Prostate gland (tissue), 2 donors: ENCODE results near the gene PTPN1. TPM values are rescaled to one million over a fixed set of nuclear protein-coding genes. Genes with fewer than 3 reads are reported as not detected.
A peak's percentile ranks its signal among the peaks of the same experiment; 100 is the strongest.

Source experiments
- DNase-seq: peaks from one replicate; pipeline ENCODE4 v3.0.0-alpha.2; 2019; ENCODE audit warnings: low spot score
- H3K27ac ChIP-seq, 2 donors: fragments of 200-600 bp; sonication (generic); 2 replicates each; pipeline ENCODE4 v1.5.1; 2017 to 2019
- H3K27me3 ChIP-seq: fragments of 200-600 bp; sonication (generic); replicated peaks from 2 replicates; pipeline ENCODE4 v1.5.1; 2019; ENCODE audit not compliant: insufficient read depth
- H3K36me3 ChIP-seq, 2 donors: fragments of 200-600 bp; sonication (generic); 1 replicate in 1 of 2; 2 replicates in 1 of 2; pipeline versions ENCODE4 v1.5.1 to v1.8.1; 2017 to 2019
- H3K4me1 ChIP-seq: fragments of 200-600 bp; sonication (generic); replicated peaks from 2 replicates; pipeline ENCODE4 v1.5.1; 2019
- H3K4me3 ChIP-seq, 2 donors: fragments of 200-600 bp; sonication (generic); 2 replicates each; pipeline ENCODE4 v1.5.1; 2017 to 2019
- H3K9me3 ChIP-seq: fragments of 200-600 bp; sonication (generic); 2 replicates; pipeline ENCODE4 v1.5.1; 2017
- POLR2A ChIP-seq: fragments of 450-650 bp; IDR thresholded peaks from one replicate; pipeline ENCODE4 v1.6.1; 2016; ENCODE audit warnings: antibody characterized with exemption, mild to moderate bottlenecking
- POLR2AphosphoS5 ChIP-seq: sonication (generic); formaldehyde crosslinking; IDR thresholded peaks from one replicate; pipeline ENCODE4 v1.6.1; 2017; ENCODE audit warnings: antibody characterized with exemption
- whole genome bisulfite sequencing: methylation state at CpG from one replicate; pipeline ENCODE4 v1.1.5; 2018; 5-methylcytosine and 5-hydroxymethylcytosine counted together
- intact Hi-C: fragments of 100-400 bp; cut with DNase I; formaldehyde crosslinking; loops from one replicate; pipeline ENCODE4 v1.14.2; 2022
- total RNA-seq, 2 donors: library from RNA; depleted of rRNA; stranded (reverse); fragments of >200 nt; gene quantifications; one replicate each; pipeline ENCODE4 v1.1.0, GENCODE V29; 2016
- TF ChIP-seq, protein P1 (sequence below), 4 experiments: fragments of 200-600 bp in 2 of 4; fragments of 450-650 bp in 2 of 4; sonication (generic) in 2 of 4; IDR thresholded peaks; 1 replicate in 3 of 4; 2 replicates in 1 of 4; pipeline ENCODE4 v1.5.1; 2016 to 2019; ENCODE audit warnings: antibody characterized with exemption in 4 of 4, mild to moderate bottlenecking in 2 of 4, moderate library complexity in 2 of 4

PTPN1 gene
- total RNA-seq, 2 donors from 2014 or later: 28.5 to 46.6 TPM

DNA sequence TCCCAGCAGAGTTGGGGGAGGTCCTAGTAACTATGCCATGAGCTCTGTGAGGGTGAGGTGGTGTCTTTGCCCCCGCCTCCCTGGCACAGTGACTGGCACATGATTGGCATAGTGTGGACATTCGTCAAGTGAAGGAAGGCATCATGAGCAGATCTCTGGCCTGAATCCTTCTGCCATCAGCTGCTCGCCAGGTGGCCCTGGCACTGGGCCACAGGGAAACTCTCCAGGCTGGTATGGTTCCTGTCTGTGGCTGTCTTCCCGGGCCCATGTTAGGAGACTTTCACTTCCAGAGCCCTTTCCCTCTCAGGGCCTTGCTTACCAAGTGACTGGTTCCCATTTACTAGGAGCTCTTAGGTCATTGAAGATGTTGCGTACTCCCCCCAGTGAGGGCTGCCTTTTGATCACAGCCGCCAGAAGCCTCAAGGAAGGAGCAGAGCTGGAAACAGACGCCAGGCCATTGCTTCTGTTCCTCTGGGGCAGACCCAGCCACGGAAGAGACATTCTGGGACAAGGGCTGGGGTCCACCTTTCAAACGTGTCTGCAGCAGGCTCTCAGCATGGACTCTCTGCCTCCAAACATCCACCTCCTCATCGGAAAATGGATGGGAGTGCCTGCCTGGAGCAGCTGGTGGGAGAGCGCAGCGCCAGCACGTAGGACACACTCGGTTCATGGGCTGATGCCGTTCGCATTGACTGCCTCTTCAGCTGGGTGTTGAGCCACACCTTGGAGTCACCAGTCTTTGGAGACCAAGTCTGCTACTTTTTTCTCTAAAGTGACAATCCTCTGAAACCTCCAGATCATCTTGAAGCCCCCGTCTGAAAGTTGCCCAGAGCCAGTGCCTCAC, 67.2 kb downstream of the PTPN1 start:
- H3K4me3 ChIP-seq: no peak overlapping the region
- peak overlapping the region; percentile 59 to 60 for H3K27ac ChIP-seq
- WGBS: 53% methylated on average over 17 of the region's 17 CpGs
- H3K4me1 ChIP-seq: peaks cover 8% of the 10 kb centered on the region
- H3K27me3 ChIP-seq: no peaks in the 10 kb centered on the region
- DNase-seq: peak; percentile 88
- H3K36me3 ChIP-seq: peaks cover 4 to 24% of the 10 kb centered on the region in 2 donors
- intact Hi-C loops: loop anchor here (5.0 kb wide), 1 partner anchor 115 kb away; no protein-coding TSS in a partner anchor
- H3K9me3 ChIP-seq: no peaks in the 10 kb centered on the region
- no peak for TF ChIP-seq POLR2A
- peak; percentile 82 for TF ChIP-seq POLR2AphosphoS5

DNA sequence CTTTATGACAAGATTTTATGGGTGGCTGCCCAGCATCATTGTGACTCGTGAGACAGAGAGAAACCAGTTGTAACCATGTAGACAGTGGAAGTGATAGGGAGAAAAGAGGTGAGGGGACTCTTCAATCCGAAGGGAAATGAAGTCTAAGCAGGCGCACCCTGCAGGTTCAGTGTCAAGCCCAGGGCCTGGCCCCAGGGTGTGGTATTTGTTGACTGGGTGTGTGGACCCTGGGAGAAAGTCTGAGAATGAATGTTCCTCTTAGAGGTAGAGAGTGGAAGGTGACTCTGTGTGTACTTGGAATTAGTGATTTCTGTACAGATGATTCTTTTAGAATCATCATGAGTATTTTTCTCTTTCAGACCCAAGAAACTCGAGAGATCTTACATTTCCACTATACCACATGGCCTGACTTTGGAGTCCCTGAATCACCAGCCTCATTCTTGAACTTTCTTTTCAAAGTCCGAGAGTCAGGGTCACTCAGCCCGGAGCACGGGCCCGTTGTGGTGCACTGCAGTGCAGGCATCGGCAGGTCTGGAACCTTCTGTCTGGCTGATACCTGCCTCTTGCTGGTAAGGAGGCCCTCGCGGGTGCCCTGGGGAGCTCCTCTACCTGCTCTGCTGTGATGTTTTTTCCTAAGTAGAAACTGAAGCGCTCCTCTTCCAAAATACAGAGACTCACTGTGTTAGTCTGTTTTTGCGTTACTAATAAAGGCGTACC, 68.0 kb downstream of the PTPN1 start:
- peaks cover 8% of the 10 kb centered on the region for H3K4me1 ChIP-seq
- no peaks in the 10 kb centered on the region for H3K27me3 ChIP-seq
- intact Hi-C loops: loop anchor here (5.0 kb wide), 1 partner anchor 116 kb away; no protein-coding TSS in a partner anchor
- no peak for DNase-seq
- H3K36me3 ChIP-seq: peaks cover 4 to 24% of the 10 kb centered on the region in 2 donors
- no peaks in the 10 kb centered on the region for H3K9me3 ChIP-seq
- no peak overlapping the region for H3K4me3 ChIP-seq
- TF ChIP-seq POLR2A (no peak), POLR2AphosphoS5 (no peak)
- TF ChIP-seq, protein P1, sequence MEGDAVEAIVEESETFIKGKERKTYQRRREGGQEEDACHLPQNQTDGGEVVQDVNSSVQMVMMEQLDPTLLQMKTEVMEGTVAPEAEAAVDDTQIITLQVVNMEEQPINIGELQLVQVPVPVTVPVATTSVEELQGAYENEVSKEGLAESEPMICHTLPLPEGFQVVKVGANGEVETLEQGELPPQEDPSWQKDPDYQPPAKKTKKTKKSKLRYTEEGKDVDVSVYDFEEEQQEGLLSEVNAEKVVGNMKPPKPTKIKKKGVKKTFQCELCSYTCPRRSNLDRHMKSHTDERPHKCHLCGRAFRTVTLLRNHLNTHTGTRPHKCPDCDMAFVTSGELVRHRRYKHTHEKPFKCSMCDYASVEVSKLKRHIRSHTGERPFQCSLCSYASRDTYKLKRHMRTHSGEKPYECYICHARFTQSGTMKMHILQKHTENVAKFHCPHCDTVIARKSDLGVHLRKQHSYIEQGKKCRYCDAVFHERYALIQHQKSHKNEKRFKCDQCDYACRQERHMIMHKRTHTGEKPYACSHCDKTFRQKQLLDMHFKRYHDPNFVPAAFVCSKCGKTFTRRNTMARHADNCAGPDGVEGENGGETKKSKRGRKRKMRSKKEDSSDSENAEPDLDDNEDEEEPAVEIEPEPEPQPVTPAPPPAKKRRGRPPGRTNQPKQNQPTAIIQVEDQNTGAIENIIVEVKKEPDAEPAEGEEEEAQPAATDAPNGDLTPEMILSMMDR (IDR thresholded peaks at IDR 0.05): no peak
- WGBS: 82% methylated on average over 14 of the region's 14 CpGs
- no peak overlapping the region for H3K27ac ChIP-seq

DNA sequence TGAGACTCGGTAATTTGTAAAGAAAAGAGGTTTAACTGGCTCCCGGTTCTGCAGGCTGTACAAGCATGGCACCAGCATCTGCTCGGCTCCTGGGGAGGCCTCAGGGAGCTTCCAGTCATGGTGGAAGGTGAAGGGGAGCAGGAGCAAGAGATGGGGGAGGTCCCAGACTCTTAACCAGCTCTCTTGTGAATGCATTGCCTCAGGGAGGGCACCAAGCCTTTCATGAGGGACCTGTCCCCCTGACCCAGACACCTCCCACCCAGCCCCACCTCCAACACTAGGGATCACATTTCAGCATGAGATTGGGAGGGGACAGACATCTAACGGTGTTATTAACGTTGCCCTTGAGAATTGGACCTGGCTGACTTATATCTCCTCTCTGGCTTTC, 68.6 kb downstream of the PTPN1 start:
- intact Hi-C loops: loop anchor here (5.0 kb wide), 1 partner anchor 116 kb away; no protein-coding TSS in a partner anchor
- Histone ChIP-seq H3K4me3 (no peak overlapping the region), H3K36me3 (peaks cover 4 to 24% of the 10 kb centered on the region in 2 donors), H3K27ac (no peak overlapping the region), H3K9me3 (no peaks in the 10 kb centered on the region), H3K4me1 (peaks cover 11% of the 10 kb centered on the region), H3K27me3 (no peaks in the 10 kb centered on the region)
- TF ChIP-seq POLR2A (no peak), POLR2AphosphoS5 (no peak)
- TF ChIP-seq, protein P1 (IDR thresholded peaks at IDR 0.05): no peak
- no peak for DNase-seq
- 71% methylated on average over 5 of the region's 5 CpGs for WGBS

- peaks cover 14% of the 10 kb centered on the region for H3K4me1 ChIP-seq
- TF ChIP-seq POLR2A: no peak
- TF ChIP-seq, protein P1 (IDR thresholded peaks at IDR 0.05): no peak
- no peak for TF ChIP-seq POLR2AphosphoS5
- WGBS: 81% methylated on average over 10 of the region's 10 CpGs
- H3K36me3 ChIP-seq: peaks cover 4 to 24% of the 10 kb centered on the region in 2 donors
- no peak for DNase-seq
- H3K9me3 ChIP-seq: no peaks in the 10 kb centered on the region
- no peak overlapping the region for H3K4me3 ChIP-seq
- no peak overlapping the region for H3K27ac ChIP-seq
- intact Hi-C loops: loop anchor here (5.0 kb wide), 1 partner anchor 117 kb away; no protein-coding TSS in a partner anchor
- no peaks in the 10 kb centered on the region for H3K27me3 ChIP-seq
Measured at GRCh38 chr20:50579511-50579910, 69.3 kb downstream of the PTPN1 start.
